ENCODE results near the gene CNNM4. TPM values are rescaled to one million over a fixed set of nuclear protein-coding genes. Genes with fewer than 3 reads are reported as not detected.

Gene CNNM4
- total RNA-seq, 1 experiment from 2014 or later = 28.3 TPM

GRCh38 chr2:96816127-96816835 lies 55.6 kb downstream of the CNNM4 start, which contains the start of gene CNNM3:
Gene CNNM3 (plus strand): TSS chr2:96816268. CDS start chr2:96816278, 10 bp downstream.
- TF ChIP-seq, protein P1, sequence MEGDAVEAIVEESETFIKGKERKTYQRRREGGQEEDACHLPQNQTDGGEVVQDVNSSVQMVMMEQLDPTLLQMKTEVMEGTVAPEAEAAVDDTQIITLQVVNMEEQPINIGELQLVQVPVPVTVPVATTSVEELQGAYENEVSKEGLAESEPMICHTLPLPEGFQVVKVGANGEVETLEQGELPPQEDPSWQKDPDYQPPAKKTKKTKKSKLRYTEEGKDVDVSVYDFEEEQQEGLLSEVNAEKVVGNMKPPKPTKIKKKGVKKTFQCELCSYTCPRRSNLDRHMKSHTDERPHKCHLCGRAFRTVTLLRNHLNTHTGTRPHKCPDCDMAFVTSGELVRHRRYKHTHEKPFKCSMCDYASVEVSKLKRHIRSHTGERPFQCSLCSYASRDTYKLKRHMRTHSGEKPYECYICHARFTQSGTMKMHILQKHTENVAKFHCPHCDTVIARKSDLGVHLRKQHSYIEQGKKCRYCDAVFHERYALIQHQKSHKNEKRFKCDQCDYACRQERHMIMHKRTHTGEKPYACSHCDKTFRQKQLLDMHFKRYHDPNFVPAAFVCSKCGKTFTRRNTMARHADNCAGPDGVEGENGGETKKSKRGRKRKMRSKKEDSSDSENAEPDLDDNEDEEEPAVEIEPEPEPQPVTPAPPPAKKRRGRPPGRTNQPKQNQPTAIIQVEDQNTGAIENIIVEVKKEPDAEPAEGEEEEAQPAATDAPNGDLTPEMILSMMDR (IDR thresholded peaks at IDR 0.05; ENCODE audit: insufficient read depth in 1 of 2, low read depth in 1 of 2, low read length in 1 of 2, severe bottlenecking in 1 of 2, unreplicated experiment in 1 of 2) = peak; percentile 60 to 72
- H3K4me3 Mint-ChIP-seq (ENCODE audit: unreplicated experiment) = peak within 1 kb of the TSS; percentile 84
- peak within 1 kb of the TSS; percentile 42 for H3K27ac Mint-ChIP-seq (ENCODE audit: unreplicated experiment)
- POLR2A ChIA-PET = interaction anchor here (0.5 to 0.6 kb wide), 3 partner anchors 42 to 55 kb away, joined by 5 to 10 read pairs (median 7); partner anchors contain the start of gene CNNM4
- Histone ChIP-seq H3K4me3 (ENCODE audit: low read depth, low read length) (peak within 1 kb of the TSS; percentile 96), H3K27me3 (replicated peaks; ENCODE audit: control insufficient read depth, insufficient read depth, low read length) (no peaks in the 10 kb centered on the region), H3K4me1 (peaks cover 32% of the 10 kb centered on the region), H3K36me3 (ENCODE audit: control insufficient read depth, insufficient read depth, low read length) (peaks cover 3% of the 10 kb centered on the region), H3K9me3 (no peaks in the 10 kb centered on the region)
- H3K36me3 Mint-ChIP-seq (ENCODE audit: insufficient read depth, unreplicated experiment) = peaks cover 55% of the 10 kb centered on the region
- H3K9me3 Mint-ChIP-seq (ENCODE audit: unreplicated experiment) = no peaks in the 10 kb centered on the region
- intact Hi-C loops (cut with micrococcal nuclease; ENCODE audit: unreplicated experiment) = loop anchor here (2.0 to 5.0 kb wide), 3 partner anchors 53 to 179 kb away; partner anchors contain the start of gene KANSL3
- no TSS peak for BruUV-seq (replicated peaks)
- peaks cover 42% of the 10 kb centered on the region for H3K4me1 Mint-ChIP-seq (ENCODE audit: low read depth, unreplicated experiment)
- CTCF ChIA-PET = interaction anchor here (0.8 to 1.8 kb wide), 7 partner anchors 15 to 55 kb away, joined by 3 to 11 read pairs (median 4); partner anchors contain the start of genes ANKRD39 and CNNM4
- no peaks in the 10 kb centered on the region for H3K27me3 Mint-ChIP-seq (ENCODE audit: insufficient read depth, unreplicated experiment)
- DNase-seq = peak; percentile 97 to 99

GRCh38 chr2:96816836-96817702 lies 56.4 kb downstream of the CNNM4 start:
- ChIA-PET CTCF (interaction anchor here (0.6 to 1.8 kb wide), 8 partner anchors 16 to 1697 kb away, joined by 3 to 11 read pairs (median 4); partner anchors contain the start of genes ANKRD39 and CNNM4), POLR2A (interaction anchor here (0.6 kb wide), 2 partner anchors 54 to 56 kb away, joined by 3 to 5 read pairs; partner anchors contain the start of gene CNNM4)
- peaks cover 3% of the 10 kb centered on the region for H3K36me3 ChIP-seq (ENCODE audit: control insufficient read depth, insufficient read depth, low read length)
- TF ChIP-seq, protein P1 (IDR thresholded peaks at IDR 0.05; ENCODE audit: insufficient read depth in 1 of 2, low read depth in 1 of 2, low read length in 1 of 2, severe bottlenecking in 1 of 2, unreplicated experiment in 1 of 2) = no peak
- H3K9me3 ChIP-seq = no peaks in the 10 kb centered on the region
- intact Hi-C loops (cut with micrococcal nuclease; ENCODE audit: unreplicated experiment) = loop anchor here (2.0 to 5.0 kb wide), 3 partner anchors 52 to 180 kb away; partner anchors contain the start of gene KANSL3
- peaks cover 35% of the 10 kb centered on the region for H3K4me1 ChIP-seq
- H3K27me3 Mint-ChIP-seq (ENCODE audit: insufficient read depth, unreplicated experiment) = no peaks in the 10 kb centered on the region
- no peak for DNase-seq
- H3K27me3 ChIP-seq (replicated peaks; ENCODE audit: control insufficient read depth, insufficient read depth, low read length) = no peaks in the 10 kb centered on the region
- no peaks in the 10 kb centered on the region for H3K9me3 Mint-ChIP-seq (ENCODE audit: unreplicated experiment)
- H3K4me1 Mint-ChIP-seq (ENCODE audit: low read depth, unreplicated experiment) = peaks cover 44% of the 10 kb centered on the region
- H3K27ac Mint-ChIP-seq (ENCODE audit: unreplicated experiment) = no peak overlapping the region
- H3K36me3 Mint-ChIP-seq (ENCODE audit: insufficient read depth, unreplicated experiment) = peaks cover 63% of the 10 kb centered on the region
- H3K4me3 ChIP-seq (ENCODE audit: low read depth, low read length) = peak overlapping the region; percentile 96
- no TSS peak for BruUV-seq (replicated peaks)
- peak overlapping the region; percentile 84 for H3K4me3 Mint-ChIP-seq (ENCODE audit: unreplicated experiment)

DNA sequence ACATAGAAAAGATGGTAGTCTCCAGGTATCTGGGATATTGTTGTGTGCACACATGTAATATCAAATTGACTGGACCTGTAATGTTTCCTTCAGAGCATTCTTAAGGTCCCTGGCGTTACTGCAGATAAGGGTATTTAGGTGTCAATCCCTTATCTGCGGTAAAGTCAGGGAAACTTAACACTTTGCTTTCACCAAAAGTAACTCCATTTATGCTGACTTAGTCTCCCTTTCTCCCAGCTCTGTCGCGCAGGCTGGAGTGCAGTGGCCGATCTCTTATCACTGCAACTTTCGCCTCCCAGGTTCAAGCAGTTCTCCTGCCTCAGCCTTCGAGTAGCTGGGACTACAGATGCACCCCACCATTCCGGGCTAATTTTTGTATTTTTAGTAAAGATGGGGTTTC lies 57.2 kb downstream of the CNNM4 start:
- no peaks in the 10 kb centered on the region for H3K9me3 ChIP-seq
- ChIA-PET CTCF (interaction anchor here (0.6 kb wide), 1 partner anchor 36 kb away, joined by 3 read pairs; no protein-coding TSS in a partner anchor), POLR2A (interaction anchor here (0.6 kb wide), 1 partner anchor 55 kb away, joined by 3 read pairs; no protein-coding TSS in a partner anchor)
- H3K4me3 ChIP-seq (ENCODE audit: low read depth, low read length) = peak overlapping the region; percentile 96
- Mint-ChIP-seq H3K36me3 (ENCODE audit: insufficient read depth, unreplicated experiment) (peaks cover 71% of the 10 kb centered on the region), H3K4me1 (ENCODE audit: low read depth, unreplicated experiment) (peaks cover 37% of the 10 kb centered on the region), H3K27me3 (ENCODE audit: insufficient read depth, unreplicated experiment) (no peaks in the 10 kb centered on the region), H3K4me3 (ENCODE audit: unreplicated experiment) (peak overlapping the region; percentile 84), H3K27ac (ENCODE audit: unreplicated experiment) (peak overlapping the region; percentile 71), H3K9me3 (ENCODE audit: unreplicated experiment) (no peaks in the 10 kb centered on the region)
- peaks cover 44% of the 10 kb centered on the region for H3K4me1 ChIP-seq
- intact Hi-C loops (cut with micrococcal nuclease; ENCODE audit: unreplicated experiment) = loop anchor here (2.0 to 5.0 kb wide), 4 partner anchors 51 to 181 kb away; partner anchors contain the start of genes CNNM4 and KANSL3
- DNase-seq = no peak
- BruUV-seq (replicated peaks) = TSS peak; percentile 23
- no peaks in the 10 kb centered on the region for H3K27me3 ChIP-seq (replicated peaks; ENCODE audit: control insufficient read depth, insufficient read depth, low read length)
- H3K36me3 ChIP-seq (ENCODE audit: control insufficient read depth, insufficient read depth, low read length) = no peaks in the 10 kb centered on the region
- TF ChIP-seq, protein P1 (IDR thresholded peaks at IDR 0.05; ENCODE audit: insufficient read depth in 1 of 2, low read depth in 1 of 2, low read length in 1 of 2, severe bottlenecking in 1 of 2, unreplicated experiment in 1 of 2) = no peak
